ENCODE measurements around the gene FEM1A.
"Not testable (repeated sequence)": the region's sequence is repeated elsewhere in the genome, so short reads cannot be mapped to it uniquely, and the experiment has no call there.

The FEM1A gene, protein sequence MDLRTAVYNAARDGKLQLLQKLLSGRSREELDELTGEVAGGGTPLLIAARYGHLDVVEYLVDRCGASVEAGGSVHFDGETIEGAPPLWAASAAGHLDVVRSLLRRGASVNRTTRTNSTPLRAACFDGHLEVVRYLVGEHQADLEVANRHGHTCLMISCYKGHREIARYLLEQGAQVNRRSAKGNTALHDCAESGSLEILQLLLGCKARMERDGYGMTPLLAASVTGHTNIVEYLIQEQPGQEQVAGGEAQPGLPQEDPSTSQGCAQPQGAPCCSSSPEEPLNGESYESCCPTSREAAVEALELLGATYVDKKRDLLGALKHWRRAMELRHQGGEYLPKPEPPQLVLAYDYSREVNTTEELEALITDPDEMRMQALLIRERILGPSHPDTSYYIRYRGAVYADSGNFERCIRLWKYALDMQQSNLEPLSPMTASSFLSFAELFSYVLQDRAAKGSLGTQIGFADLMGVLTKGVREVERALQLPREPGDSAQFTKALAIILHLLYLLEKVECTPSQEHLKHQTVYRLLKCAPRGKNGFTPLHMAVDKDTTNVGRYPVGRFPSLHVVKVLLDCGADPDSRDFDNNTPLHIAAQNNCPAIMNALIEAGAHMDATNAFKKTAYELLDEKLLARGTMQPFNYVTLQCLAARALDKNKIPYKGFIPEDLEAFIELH

DNA sequence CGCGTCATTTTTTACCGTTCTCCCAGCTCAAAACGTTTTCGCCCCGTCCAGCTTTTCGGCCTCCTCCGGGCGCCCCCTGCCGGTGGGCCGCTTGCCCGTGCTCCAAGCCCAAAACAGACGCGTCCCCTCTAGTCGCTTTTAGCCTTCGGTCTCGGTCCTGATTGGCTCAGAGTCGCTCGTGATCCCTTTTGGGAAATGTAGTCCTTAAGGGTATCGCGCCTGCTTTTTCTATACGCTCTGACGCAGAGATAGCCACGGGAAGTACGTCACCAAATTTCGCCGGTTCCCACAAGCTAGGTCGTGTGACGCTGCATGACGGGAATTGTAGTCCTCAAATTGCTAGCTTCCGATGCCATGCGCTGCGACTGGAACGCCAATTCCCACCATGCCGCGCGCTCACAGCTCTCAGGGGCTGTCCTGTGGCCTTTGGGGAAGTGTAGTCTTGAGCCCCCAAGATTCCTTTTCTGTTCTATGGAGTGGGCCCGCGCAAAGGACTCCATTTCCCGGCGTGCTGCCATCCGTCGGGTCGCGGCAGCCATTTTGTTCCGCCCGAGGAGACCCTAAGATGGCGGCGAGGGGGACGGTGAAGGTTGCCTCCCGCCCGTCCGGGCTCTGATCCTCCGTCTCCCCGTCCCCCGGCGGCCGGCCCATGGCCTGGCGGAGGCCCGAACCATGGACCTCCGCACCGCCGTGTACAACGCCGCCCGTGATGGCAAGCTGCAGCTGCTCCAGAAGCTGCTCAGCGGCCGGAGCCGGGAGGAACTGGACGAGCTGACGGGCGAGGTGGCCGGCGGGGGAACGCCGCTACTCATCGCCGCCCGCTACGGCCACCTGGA lies at the start of gene FEM1A:
FEM1A (plus strand) TSS at position 552 of the 836 bp plus-strand sequence; CDS start at position 673, 121 bp downstream.
- FAIRE-seq (no peak), DNase-seq (ENCODE audit: low spot score) (peak; percentile 91)

DNA sequence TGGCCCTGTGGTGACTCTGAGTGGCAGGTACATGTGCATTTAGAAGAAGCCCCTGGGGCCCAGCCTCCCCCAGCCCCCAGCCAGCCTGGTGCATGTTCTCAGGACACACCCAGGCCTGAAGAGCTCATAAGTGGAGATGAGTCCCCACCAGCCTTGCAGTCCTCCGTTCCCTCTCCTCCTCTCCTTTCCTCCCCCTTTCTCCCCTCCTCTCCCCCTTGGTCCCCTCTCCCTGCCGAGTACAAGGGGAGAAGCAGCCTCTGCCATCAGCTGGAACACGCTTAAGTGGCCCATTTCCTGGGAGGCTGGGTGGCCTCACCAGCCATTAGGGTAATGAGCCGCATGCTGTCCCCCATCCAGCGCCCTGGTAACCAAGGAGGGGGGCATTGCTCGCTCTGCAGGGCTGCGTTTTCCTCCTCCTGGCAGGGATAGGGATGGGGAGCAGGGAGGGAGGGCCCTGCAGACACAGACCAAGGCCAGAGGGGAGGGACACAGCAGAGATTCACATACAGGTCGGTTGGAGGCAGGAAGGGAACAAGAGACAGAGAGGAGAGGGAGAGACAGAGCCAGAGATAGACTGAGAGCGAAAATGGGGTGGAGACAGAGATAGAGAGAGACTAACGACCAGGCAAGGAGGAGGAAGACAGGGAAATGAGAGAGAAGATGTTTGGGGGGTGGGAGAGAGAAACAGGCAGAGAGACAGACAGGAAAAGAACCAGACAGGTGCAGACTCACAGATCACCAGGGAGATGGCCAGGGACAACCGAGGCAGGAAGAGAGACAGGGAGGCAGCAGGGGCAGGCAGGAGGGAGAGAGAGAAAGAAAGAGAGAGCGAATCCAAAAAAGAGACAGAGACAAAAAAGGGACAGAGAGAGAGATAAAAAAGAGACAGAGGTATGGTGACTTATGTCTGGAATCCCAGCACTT lies 48.5 kb upstream of the FEM1A start:
- no peak for FAIRE-seq
- no peak for DNase-seq (ENCODE audit: low spot score)

DNA sequence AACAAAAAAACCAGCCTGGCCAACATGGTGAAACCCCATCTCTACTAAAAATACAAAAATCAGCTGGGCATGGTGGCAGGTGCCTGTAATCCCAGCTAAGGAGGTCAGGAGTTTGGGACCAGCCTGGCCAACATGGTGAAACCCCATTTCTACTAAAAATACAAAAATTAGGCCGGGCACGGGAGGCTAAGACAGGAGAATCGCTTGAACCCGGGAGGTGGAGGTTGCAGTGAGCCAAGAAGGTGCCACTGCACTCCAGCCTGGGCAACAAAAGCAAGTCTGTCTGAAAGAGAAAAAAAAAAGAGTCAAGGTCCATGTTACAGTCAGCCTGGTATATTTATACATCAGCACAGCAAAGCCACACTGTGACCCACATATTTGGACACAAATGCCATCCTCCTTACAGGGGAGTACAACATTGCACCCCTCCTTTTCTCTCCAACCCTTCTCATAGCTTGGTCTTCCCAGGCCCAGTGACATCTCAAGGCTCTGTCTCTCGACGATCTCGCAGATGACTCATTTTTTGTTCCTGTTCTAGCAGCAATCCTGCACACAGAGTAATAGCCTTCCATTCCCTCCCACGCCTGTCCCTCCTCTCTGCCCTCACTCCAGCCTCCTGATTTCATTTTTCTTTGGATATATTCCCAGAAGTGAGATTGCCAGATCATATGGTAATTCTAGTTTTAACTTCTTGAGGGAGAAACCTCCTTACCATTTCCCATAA lies 46.9 kb upstream of the FEM1A start:
- FAIRE-seq, result no peak
- DNase-seq (ENCODE audit: low spot score), result peak; percentile 69

DNA sequence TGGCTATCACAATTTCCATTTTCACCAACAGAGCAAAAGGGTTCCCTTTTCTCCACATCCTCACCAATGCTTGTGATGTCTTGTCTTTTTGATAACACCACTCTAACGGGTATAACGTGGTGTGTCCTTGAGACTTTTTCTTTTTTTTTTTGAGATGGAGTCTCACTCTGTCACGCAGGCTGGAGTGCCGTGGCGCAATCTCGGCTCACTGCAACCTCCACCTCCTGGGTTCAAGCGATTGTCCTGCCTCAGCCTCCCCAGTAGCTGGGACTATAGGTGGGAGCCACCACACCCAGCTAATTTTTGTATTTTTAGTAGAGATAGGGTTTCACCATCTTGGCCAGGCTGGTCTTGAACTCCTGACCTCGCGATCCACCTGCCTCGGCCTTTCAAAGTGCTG lies 46.4 kb upstream of the FEM1A start:
- not testable (repeated sequence) for FAIRE-seq; DNase-seq (ENCODE audit: low spot score)

DNA sequence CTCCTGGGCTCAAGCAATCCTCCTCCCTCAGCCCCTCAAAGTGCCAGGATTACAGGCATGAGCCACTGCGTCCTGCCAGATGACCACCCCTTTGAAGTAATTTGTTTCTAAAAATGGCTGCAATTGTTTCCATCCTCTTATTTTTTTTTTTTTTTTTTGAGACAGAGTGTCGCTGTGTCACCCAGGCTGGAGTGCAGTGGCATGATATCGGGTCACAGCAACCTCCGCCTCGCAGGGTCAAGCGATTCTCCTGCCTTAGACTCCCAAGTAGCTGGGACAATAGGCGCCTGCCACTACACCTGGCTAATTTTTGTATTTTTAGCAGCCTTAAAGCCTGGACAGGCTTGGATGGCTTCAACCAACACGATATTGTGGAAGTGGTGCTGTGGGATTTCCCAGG lies 45.5 kb upstream of the FEM1A start:
- FAIRE-seq (no peak), DNase-seq (ENCODE audit: low spot score) (no peak)

DNA sequence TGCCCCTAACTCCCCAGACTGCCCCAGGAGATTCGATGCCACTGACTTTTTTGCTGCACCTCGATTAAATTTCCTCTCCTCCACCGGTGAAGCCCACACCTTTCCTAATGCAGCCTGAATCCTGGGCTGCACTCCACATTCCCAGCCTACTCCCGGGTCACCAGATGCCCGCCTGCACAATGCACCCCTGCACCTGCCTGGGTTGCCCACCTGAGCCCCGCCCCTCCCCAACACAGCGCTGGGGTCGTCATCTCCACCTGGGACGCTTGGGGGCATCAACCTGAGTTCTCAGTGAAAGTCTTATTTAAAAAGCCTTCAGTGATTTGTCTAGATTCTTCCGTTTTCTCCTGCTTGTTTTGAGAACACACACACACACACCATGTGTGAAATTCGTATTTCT lies 43.3 kb upstream of the FEM1A start:
- no peak for DNase-seq (ENCODE audit: low spot score)
- FAIRE-seq, result no peak

DNA sequence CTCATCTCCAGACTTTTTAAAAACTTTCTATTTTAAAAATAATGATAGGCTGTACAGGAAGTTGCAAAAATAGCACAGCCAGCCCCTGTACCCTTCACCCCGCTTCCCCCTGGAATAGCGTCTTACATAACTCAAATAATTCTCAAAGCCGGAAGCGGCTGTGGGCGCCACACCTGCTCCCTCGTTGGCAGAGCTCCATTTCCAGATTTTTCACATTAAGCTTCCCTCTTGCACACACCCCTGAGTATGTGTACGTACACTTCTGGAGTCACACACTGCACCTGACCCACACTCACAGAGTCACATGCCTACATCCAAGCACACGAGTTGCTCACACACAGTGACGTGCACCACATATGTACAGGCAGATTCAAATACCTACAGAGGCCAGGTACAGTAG lies 42.9 kb upstream of the FEM1A start:
- no peak for FAIRE-seq
- no peak for DNase-seq (ENCODE audit: low spot score)

DNA sequence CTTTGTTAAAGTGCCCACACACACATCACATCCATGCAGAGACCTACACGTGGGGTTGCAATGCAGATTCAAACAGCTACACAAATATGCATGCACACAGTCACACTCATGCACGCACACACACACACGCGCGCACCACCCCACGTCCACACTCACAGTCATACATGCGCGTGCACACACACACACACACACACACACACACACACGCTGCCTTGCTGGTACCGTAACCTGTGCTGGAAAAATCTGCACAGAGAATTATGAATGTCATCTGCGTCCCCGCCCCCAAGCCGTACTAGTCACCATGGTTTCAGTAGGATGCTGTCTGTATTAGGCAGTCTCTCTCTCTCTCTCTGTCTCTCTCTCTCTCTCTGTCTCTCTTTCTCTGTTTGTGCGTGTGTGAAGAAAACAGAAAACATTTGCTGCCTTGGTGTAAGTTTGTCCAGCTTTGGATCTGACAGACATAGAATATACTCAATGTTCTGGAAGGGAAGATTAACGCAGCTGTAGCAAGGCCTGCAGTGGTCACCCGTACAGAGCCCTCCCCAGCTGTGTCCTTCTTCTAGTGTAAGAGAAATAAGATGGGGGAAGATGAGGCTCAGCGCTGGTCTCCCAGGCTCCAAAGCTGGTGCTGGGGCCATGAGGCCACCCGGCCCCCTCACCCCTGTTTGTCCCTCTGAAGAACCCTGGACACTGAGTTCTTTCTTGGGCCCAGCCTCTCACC lies 41.5 kb upstream of the FEM1A start:
- no peak for FAIRE-seq
- DNase-seq (ENCODE audit: low spot score), result no peak

DNA sequence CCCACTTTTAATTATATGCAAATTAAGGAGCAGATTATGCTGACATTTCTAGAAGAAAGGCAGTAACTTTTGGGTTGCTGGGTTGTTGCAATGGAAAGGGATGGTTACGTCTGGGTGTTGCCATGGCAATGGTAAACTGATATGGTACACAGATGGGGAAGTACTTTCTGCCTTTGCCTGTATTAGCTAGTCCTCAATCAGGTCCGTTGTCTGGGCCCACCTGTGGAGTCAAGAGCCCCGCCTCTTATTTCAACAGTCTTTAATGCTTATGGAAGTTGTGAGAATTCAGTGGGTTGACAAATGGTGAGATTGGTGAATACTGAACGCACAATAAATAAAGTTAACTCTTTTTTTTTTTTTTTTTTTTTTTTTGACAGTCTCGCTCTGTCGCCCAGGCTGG lies 37.3 kb upstream of the FEM1A start:
- FAIRE-seq, result no peak
- no peak for DNase-seq (ENCODE audit: low spot score)

DNA sequence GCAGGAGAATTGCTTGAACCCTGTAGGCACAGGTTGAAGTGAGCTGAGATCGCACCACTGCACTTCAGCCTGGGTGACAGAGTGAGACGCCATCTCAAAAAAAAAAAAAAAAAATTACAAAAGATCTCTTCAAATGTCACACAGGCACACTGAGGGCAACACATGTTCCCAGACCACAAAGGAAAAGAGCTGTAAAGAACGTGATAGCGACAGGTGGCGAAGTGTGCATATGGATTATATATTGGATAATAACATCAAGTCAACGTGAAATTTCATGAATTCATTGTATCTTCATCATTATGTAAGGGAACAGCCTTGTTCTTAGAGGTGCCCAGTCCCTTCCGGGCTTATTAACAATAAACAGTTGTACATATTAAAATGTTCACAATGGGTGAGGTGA lies 36.1 kb upstream of the FEM1A start:
- no peak for FAIRE-seq
- DNase-seq (ENCODE audit: low spot score), result no peak

DNA sequence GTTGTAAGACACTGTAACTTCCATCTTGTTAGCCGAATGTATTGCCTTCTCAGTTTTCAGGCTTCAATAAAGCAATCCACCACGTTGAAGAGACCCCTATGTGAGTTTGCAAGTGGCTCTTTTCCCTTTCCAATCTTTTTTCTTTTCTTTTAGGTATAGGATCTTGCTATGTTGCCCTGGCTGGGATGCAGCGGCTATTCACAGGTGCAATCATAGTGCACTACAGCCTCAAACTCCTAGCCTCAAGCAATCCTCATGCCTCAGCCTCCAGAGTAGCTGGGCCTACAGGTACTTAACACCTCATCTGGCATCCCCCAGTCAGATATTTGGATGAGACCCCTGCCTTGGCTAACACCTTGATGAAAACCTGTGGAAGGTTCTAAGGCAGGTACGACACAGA lies 33.5 kb upstream of the FEM1A start:
- no peak for FAIRE-seq
- no peak for DNase-seq (ENCODE audit: low spot score)

DNA sequence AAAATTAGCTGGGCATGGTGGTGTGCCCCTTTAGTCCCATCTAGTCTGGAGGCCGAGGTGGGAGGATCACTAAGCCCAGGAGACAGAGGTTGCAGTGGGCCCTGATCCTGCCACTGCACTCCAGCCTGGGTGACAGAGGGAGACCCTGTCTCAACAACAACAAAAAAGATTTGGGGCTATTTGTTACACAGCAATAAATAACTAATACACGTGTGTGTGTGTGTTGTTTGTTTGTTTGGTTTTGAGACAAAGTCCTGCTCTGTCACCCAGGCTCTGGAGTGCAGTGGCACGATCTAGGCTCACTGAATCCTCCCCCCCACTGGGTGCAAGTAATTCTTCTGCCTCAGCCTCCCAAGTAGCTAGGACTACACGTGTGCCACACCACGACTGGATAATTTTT lies 32.9 kb upstream of the FEM1A start:
- FAIRE-seq, result no peak
- DNase-seq (ENCODE audit: low spot score), result no peak

DNA sequence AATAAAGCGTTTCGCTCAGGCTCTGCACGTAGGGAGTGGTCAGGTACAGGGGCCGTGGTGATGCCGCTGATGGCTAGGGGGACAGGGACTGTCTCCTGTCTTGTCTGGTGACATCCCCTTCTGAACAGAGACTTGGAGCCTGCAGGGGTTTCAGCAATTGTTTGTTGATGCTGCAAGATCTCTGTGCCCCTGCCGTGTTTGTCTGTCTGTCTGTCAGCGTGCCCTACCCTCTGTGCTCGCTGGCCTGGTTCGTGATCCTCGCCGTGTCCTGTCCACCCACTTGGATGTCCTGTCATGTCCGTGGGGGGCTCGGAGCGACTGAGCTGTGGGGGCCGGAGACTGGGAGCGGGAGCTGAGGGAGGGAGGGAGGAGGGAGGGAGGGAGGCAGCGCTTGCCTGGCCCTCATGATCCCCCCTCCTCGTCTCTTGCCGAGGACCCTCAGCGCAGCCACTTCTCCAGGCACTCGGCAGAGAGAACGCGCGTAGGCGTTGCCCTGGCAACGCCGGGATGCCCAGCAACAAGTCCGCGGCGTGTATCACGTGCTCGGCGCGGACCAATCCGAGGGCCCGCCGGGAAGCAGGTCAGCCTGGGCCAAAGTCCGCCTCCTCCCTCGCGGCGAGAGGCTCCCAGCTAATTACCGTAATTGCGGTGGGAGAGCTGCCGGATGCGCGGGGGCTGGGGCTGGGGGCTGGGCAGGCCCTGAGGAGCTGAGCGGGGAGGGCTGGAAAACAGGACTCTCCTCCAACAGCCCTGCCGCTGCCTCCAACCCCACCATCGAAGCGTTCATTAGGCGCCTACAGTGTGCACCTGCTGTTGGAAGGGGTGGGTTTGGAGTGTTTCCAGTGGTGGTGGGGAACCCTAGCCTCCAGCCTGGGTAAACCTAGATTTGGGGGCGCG lies 31.9 kb upstream of the FEM1A start:
- DNase-seq (ENCODE audit: low spot score) (peak; percentile 96), FAIRE-seq (no peak)

DNA sequence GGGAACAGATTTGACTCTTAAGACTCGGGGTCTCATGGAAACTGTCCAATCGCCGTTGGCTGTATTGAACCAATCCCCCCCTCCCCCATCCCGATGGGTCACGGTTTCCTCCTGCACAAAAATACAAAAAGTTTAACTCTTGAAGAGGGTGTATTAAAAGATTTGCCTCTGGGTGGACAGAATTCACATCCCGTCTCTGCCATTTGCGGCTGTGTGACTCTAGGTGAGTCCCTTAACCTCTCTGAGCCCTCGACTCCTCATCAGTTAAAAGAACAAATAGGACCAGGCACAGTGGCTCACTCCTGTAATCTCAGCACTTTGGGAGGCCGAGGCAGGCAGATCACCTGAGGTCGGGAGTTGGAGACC lies 31.3 kb upstream of the FEM1A start:
- no peak for DNase-seq (ENCODE audit: low spot score)
- FAIRE-seq, result no peak

DNA sequence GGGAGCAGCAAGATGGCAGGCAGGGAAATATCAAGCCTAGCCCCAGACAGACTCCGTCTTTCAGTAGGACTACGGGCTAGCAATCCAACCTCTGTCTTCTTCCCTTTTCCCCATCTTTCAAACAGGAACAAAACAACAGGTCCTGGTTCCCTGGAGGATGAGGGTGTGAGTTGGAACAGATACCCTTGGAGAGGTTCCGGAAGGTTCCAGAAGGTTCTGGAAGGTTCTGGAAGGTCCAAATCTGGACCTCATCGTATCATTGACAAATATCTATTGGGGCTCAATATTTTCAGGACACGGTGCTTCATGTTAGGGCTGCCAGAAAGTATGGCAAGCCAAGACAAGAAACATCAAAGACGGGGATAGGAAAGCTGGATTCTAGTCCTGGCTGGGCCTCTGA lies 28.5 kb upstream of the FEM1A start:
- FAIRE-seq (no peak), DNase-seq (ENCODE audit: low spot score) (no peak)

DNA sequence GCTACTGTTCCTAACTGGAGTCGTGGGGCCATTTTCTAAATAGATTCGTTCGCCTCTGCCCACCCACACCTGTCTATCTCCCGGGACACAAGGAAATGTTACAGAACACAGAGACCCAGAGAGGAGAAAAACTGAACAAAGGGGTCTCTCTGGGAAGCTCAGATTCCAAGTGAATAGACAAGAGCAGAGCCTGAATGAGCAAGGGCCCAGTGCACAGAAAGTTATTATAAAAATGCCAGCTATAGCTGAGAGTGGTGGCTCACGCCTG lies 27.2 kb upstream of the FEM1A start:
- no peak for FAIRE-seq
- no peak for DNase-seq (ENCODE audit: low spot score)

DNA sequence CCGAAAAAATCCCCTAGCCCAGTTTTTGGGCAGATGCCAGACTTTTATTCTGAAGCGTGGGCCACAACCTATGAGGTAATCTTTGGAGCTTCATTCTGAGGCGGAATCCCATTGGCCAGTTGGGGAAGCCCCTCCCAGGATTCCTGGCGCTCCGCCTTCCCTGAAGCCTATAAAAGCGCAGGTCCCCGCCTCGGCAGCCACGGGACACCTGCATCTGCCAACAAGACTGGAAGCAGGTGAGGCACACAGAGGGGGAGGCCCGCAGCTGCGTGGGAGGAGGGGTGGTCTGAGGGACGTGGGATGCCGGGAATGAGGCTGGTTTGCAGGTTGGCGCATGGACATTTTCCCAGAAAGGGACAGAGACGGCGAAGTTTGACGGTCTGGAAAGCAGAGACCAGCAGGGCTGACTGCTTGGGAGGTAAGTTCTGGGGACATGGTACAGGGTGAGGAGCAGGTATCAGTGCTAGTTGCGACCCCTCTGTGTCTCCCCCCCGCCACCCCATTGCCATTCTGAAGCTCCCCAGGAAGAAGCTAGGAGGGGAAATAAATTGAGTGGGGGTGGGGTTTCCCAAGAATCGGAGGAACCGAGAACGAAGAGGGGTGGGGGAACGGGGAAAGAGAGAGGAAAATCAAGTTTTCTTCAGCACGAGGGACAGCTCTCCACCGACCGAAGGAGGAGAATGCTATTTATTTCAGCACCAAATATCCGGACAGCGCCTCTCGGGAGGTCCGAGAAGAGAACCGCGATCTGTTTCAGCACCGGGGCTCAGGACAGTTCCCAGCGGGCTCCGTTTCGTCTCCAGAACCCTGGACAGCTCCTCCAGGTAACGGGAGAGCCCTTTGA lies 22.4 kb upstream of the FEM1A start:
- FAIRE-seq, result no peak
- peak; percentile 82 for DNase-seq (ENCODE audit: low spot score)

DNA sequence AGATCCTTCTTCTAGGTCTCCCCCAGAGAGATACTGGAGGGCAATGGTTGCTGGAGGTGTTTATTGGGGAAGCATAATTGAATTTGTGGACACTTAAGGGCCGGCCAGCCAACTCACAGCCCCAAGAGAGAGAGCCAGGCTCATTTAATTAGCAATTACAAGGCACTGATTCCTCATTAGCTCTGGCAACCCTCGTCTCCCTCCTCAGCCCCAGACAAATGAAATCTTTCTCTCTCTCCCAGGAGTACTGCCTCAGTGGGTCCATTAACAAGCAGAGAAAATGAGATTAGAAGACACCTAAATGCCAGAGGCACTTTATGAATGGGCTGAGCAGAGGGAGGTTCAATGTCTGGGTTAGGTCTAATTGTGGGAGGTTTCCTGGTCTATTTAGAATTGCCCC lies 19.0 kb upstream of the FEM1A start:
- DNase-seq (ENCODE audit: low spot score), result no peak
- no peak for FAIRE-seq
